Peyer's patch (tissue), 4 donors: Measurements from ENCODE around the gene CCDC28B.

Source experiments
- POLR2A ChIP-seq, 2 donors: fragments of 450-650 bp; IDR thresholded peaks; one replicate each; pipeline ENCODE4 v1.5.1; 2017; ENCODE audit warnings: antibody characterized with exemption in 2 of 2, mild to moderate bottlenecking in 2 of 2, moderate library complexity in 2 of 2
- TF ChIP-seq, protein P1 (sequence below), 6 experiments: fragments of 450-650 bp in 4 of 6; fragments of 200-600 bp in 2 of 6; sonication (generic) in 1 of 6; IDR thresholded peaks; one replicate each; pipeline ENCODE4 v1.5.1; 2017 to 2019; ENCODE audit warnings: antibody characterized with exemption in 6 of 6, mild to moderate bottlenecking in 3 of 6, moderate library complexity in 1 of 6

DNA sequence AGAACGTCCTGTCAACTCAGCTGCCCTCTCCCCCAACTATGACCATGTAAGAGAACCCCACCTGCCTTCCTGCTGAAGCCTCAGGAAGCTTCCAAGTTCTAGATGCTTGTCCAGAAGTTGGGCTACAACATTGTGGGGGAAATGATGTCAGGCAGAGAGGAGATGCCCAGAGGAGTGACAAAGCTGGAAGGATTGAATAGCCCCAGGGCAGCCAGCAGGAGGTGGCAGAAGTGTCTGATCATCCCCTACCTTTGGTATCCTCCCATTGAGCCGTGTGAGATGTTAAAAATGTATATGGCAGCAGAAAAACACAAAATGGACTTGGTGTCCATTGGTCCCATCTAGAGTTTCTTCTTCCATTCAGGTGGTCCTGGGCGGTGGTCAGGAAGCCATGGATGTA lies 28.4 kb downstream of the CCDC28B start:
- TF ChIP-seq POLR2A (IDR thresholded peaks at IDR 0.05), result no peak
- TF ChIP-seq, protein P1, sequence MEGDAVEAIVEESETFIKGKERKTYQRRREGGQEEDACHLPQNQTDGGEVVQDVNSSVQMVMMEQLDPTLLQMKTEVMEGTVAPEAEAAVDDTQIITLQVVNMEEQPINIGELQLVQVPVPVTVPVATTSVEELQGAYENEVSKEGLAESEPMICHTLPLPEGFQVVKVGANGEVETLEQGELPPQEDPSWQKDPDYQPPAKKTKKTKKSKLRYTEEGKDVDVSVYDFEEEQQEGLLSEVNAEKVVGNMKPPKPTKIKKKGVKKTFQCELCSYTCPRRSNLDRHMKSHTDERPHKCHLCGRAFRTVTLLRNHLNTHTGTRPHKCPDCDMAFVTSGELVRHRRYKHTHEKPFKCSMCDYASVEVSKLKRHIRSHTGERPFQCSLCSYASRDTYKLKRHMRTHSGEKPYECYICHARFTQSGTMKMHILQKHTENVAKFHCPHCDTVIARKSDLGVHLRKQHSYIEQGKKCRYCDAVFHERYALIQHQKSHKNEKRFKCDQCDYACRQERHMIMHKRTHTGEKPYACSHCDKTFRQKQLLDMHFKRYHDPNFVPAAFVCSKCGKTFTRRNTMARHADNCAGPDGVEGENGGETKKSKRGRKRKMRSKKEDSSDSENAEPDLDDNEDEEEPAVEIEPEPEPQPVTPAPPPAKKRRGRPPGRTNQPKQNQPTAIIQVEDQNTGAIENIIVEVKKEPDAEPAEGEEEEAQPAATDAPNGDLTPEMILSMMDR (IDR thresholded peaks at IDR 0.05), result no peak
